GM19238 (cell line): ENCODE data around the gene FAM193B.
A peak's percentile ranks its signal among the peaks of the same experiment; 100 is the strongest.
"Not testable (repeated sequence)": the region's sequence is repeated elsewhere in the genome, so short reads cannot be mapped to it uniquely, and the experiment has no call there.

Experiments used
- DNase-seq: peaks from one replicate; pipeline ENCODE4 v3.0.0; 2011; ENCODE audit warnings: low spot score; ENCODE audit not compliant: insufficient read length

The FAM193B gene

GRCh38 chr5:177487975-177488374 lies 66.4 kb downstream of the FAM193B start:
- no peak for DNase-seq

GRCh38 chr5:177487144-177487543 lies 67.2 kb downstream of the FAM193B start:
- no peak for DNase-seq

GRCh38 chr5:177486256-177486655 lies 68.1 kb downstream of the FAM193B start:
- DNase-seq: no peak

- DNase-seq: not testable (repeated sequence)
Measured at GRCh38 chr5:177485753-177486152, 68.6 kb downstream of the FAM193B start.

GRCh38 chr5:177484902-177485549 lies 69.3 kb downstream of the FAM193B start:
- no peak for DNase-seq

- DNase-seq: no peak
Measured at GRCh38 chr5:177483994-177484901, 70.1 kb downstream of the FAM193B start.

GRCh38 chr5:177483042-177483441 lies 71.3 kb downstream of the FAM193B start:
- DNase-seq: no peak

- no peak for DNase-seq
Measured at GRCh38 chr5:177482359-177482795, 72.0 kb downstream of the FAM193B start.

- no peak for DNase-seq
Measured at GRCh38 chr5:177479774-177480173, 74.6 kb downstream of the FAM193B start.

- no peak for DNase-seq
Measured at GRCh38 chr5:177478711-177479646, 75.4 kb downstream of the FAM193B start.

- no peak for DNase-seq
Measured at GRCh38 chr5:177477701-177478477, 76.5 kb downstream of the FAM193B start.

- DNase-seq: no peak
Measured at GRCh38 chr5:177476531-177477233, 77.7 kb downstream of the FAM193B start.

GRCh38 chr5:177475563-177476427 lies 78.6 kb downstream of the FAM193B start:
- no peak for DNase-seq

- DNase-seq: no peak
Measured at GRCh38 chr5:177474846-177475562, 79.4 kb downstream of the FAM193B start.

GRCh38 chr5:177474002-177474476 lies 80.3 kb downstream of the FAM193B start:
- DNase-seq: no peak

- peak; percentile 82 for DNase-seq
Measured at GRCh38 chr5:177473443-177474001, 80.8 kb downstream of the FAM193B start, which contains the start of gene DBN1. Gene DBN1, minus strand, starts transcription at chr5:177473634. Its CDS starts 113 bp downstream, at chr5:177473521.
